T-helper 1 cell treated with Interleukin-12 subunit alpha and Interleukin-12 subunit beta and Interleukin-4 antibody, amounts not matched to agents 30 μg/mL and 1 μg/mL, for 36 hours (primary cell): Measurements from ENCODE around the gene GPR137B.
"Not testable (repeated sequence)": the region's sequence is repeated elsewhere in the genome, so short reads cannot be mapped to it uniquely, and the experiment has no call there.

Experiments
- H3K27ac Mint-ChIP-seq: one replicate; pipeline ENCODE4 v1.8.0; 2021; ENCODE audit warnings: mild to moderate bottlenecking, mixed read lengths
- H3K27me3 Mint-ChIP-seq: one replicate; pipeline ENCODE4 v1.8.0; 2021; ENCODE audit warnings: low read depth, mixed read lengths
- H3K36me3 Mint-ChIP-seq: one replicate; pipeline ENCODE4 v1.8.0; 2021; ENCODE audit warnings: low read depth, mixed read lengths
- H3K4me1 Mint-ChIP-seq: one replicate; pipeline ENCODE4 v1.8.0; 2021; ENCODE audit warnings: low read depth, mixed read lengths
- H3K4me3 Mint-ChIP-seq: one replicate; pipeline ENCODE4 v1.8.0; 2021; ENCODE audit warnings: mild to moderate bottlenecking, moderate library complexity, mixed read lengths
- H3K9me3 Mint-ChIP-seq: one replicate; pipeline ENCODE4 v1.8.0; 2021; ENCODE audit warnings: mixed read lengths

The GPR137B gene

DNA sequence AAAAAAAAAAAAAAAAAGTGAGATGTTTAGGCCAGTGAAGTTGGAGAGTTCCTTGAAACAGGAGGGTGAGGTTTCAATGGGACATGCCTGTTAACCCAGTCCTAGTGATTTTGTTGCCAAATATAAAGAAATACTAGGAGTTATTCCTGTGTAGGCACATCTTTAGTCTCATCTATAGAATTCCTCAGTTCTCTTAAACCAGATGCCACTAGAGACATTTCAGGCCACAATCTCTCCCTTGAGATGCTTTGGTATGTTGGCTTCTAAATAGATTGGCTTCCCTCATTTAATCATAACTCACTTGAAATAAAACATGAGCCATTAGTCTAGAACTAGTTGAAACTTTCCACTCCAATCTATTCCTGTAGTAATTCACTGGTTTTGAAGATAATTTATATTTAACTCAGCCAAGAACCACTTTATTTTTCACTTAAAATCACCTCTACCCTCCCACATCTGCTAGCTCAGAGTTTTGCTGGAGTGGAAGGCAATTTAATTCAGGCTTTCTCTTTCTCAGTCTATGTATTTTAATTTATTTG lies 29.8 kb downstream of the GPR137B start:
- Mint-ChIP-seq H3K36me3 (no peaks in the 10 kb centered on the region), H3K27me3 (no peaks in the 10 kb centered on the region), H3K27ac (no peak overlapping the region), H3K4me1 (no peaks in the 10 kb centered on the region), H3K9me3 (no peaks in the 10 kb centered on the region), H3K4me3 (no peak overlapping the region)

GRCh38 chr1:236173174-236173767 lies 30.9 kb downstream of the GPR137B start:
- no peaks in the 10 kb centered on the region for H3K36me3 Mint-ChIP-seq
- no peak overlapping the region for H3K27ac Mint-ChIP-seq
- H3K9me3 Mint-ChIP-seq, result no peaks in the 10 kb centered on the region
- no peaks in the 10 kb centered on the region for H3K27me3 Mint-ChIP-seq
- no peaks in the 10 kb centered on the region for H3K4me1 Mint-ChIP-seq
- H3K4me3 Mint-ChIP-seq, result no peak overlapping the region

DNA sequence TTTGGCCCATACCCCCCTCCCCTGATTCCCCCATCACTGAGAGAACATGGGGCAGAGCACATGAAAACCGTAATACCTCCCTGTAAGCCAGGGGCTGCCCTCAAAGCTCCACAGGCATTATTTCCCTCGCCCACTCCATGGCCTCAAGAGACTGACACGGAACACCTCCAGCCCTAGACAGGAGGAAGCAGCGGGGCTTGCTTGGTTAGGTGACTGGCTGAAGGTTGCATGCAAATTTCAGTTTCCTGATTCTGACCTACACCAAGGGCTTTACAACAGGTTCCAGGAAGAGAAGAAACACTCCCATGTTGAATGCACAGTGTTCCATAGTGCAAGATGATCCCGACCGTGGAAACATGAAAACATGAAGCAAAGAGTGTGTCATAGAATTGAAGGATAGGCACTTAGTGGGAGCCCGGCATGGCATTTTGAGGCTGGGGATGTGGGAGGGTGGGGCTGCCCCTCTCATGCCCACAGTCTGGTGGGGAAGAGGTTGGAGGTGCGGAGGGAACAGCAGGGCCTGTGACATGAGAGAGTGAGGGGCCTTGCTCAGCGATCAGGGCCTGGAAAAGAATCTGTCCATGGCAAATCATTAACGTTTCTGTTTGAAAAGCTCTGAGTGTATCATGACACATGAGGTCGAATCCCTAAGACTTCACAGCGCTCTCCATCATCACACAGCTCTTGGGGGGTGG lies 33.5 kb downstream of the GPR137B start:
- H3K27ac Mint-ChIP-seq, result no peak overlapping the region
- H3K4me1 Mint-ChIP-seq, result no peaks in the 10 kb centered on the region
- H3K36me3 Mint-ChIP-seq, result no peaks in the 10 kb centered on the region
- H3K4me3 Mint-ChIP-seq, result no peak overlapping the region
- H3K9me3 Mint-ChIP-seq, result no peaks in the 10 kb centered on the region
- no peaks in the 10 kb centered on the region for H3K27me3 Mint-ChIP-seq

DNA sequence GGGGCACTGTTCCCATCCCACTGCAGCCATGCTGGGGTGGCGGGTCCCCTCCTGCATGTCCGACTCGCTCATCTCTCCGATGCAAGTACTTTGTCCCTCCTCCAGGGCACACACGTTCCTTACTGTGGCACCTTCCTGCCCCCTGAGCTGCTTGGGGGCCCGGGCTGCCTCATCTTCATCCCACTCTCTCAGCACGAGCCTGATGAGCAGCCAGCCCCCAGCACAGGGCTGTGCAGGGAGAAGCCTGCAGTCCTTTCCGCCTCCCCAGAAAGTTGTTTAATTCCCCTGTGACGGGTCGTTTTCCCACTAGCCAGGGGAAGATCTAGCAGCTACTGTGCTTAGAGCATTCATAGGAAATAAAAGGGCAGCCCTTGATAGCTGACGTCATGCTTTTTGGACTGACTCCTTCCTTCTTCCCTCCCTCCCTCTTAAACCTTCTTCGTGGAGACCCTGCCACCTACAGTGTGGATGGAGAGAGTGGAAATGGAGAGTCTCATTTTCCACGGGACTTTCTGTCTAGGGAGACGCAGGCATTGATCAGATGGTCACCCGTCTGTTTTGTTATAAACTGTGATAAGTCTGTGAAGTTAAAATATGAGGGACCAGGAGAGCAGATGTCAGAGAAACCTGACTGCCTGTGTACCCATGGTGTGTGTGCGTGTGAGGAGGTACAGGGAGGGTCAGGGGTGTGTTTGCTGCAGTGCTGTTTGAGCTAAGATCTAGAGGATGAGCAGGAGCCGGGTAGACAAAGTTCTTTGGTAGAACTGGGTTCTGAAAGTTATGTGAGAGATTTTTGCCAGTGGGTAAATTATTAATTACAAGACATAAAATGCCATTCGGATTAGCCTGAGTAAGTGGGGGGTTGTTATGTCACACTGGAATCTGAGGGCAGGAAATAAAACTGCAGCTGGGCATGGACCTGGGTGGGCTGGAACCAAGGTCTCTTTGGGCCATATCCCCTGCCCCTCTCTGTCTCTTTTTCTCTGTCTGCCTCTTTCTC lies 34.3 kb downstream of the GPR137B start:
- no peaks in the 10 kb centered on the region for H3K9me3 Mint-ChIP-seq
- H3K4me3 Mint-ChIP-seq, result no peak overlapping the region
- no peaks in the 10 kb centered on the region for H3K27me3 Mint-ChIP-seq
- H3K36me3 Mint-ChIP-seq, result peaks cover 2% of the 10 kb centered on the region
- H3K27ac Mint-ChIP-seq, result no peak overlapping the region
- H3K4me1 Mint-ChIP-seq, result no peaks in the 10 kb centered on the region

DNA sequence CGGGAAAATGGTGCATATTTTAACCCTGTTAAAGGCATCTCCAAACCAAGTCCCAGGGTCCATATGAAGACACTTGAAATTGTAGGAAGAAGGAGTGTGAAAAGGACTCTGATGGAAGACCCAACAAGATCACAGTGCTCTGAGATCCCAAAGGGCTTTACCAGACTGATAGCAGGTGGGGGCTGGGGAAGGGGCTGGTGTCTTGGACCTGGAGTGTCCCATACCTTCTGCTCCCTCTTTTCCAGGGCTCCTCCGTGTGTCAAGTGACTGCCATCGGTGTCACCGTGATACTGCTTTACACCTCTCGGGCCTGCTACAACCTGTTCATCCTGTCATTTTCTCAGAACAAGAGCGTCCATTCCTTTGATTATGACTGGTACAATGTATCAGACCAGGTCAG lies 37.3 kb downstream of the GPR137B start:
- no peak overlapping the region for H3K27ac Mint-ChIP-seq
- no peaks in the 10 kb centered on the region for H3K27me3 Mint-ChIP-seq
- no peaks in the 10 kb centered on the region for H3K9me3 Mint-ChIP-seq
- peaks cover 2% of the 10 kb centered on the region for H3K36me3 Mint-ChIP-seq
- no peak overlapping the region for H3K4me3 Mint-ChIP-seq
- no peaks in the 10 kb centered on the region for H3K4me1 Mint-ChIP-seq

GRCh38 chr1:236181059-236181458 lies 38.7 kb downstream of the GPR137B start:
- Mint-ChIP-seq H3K9me3 (no peaks in the 10 kb centered on the region), H3K4me1 (no peaks in the 10 kb centered on the region), H3K27ac (no peak overlapping the region), H3K27me3 (no peaks in the 10 kb centered on the region), H3K4me3 (no peak overlapping the region), H3K36me3 (peaks cover 2% of the 10 kb centered on the region)

DNA sequence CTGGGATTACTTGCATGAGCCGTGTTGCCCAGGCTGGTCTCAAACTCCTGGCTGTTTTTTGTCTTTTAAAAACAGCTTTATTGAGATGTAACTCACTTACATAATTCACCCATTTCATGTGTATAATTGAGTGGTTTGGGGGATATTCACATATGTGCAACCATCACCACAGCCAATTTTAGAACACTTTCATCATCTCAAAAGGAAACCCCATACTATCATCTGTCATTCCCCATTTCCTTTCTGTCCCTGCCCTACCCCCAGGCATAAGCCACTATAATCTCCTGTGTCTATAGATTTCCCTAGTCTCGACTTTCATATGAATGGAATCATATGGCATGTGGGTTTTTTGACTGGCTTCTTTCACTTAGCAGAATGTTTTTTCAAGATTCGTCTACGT lies 43.3 kb downstream of the GPR137B start:
- Mint-ChIP-seq H3K36me3 (peaks cover 12% of the 10 kb centered on the region), H3K27me3 (no peaks in the 10 kb centered on the region), H3K4me3 (no peak overlapping the region), H3K4me1 (no peaks in the 10 kb centered on the region), H3K9me3 (peaks cover 8% of the 10 kb centered on the region), H3K27ac (no peak overlapping the region)

GRCh38 chr1:236186471-236186870 lies 44.1 kb downstream of the GPR137B start:
- not testable (repeated sequence) for H3K27me3 Mint-ChIP-seq, H3K4me3 Mint-ChIP-seq, H3K9me3 Mint-ChIP-seq, H3K4me1 Mint-ChIP-seq, H3K27ac Mint-ChIP-seq
- peaks cover 12% of the 10 kb centered on the region for H3K36me3 Mint-ChIP-seq

DNA sequence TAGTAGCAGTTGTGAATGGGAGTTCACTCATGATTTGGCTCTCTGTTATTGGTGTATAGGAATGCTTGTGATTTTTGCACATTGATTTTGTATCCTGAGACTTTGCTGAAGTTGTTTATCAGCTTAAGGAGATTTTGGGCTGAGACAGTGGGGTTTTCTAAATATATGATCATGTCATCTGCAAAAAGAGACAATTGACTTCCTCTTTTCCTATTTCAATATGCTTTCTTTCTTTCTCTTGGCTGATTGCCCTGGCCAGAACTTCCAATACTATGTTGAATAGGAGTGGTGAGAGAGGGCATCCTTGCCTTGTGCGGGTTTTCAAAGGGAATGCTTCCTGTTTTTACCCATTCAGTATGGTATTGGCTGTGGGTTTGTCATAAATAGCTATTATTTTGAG lies 45.7 kb downstream of the GPR137B start:
- H3K9me3 Mint-ChIP-seq, result not testable (repeated sequence)

GRCh38 chr1:236193184-236193583 lies 50.8 kb downstream of the GPR137B start:
- H3K27me3 Mint-ChIP-seq, result no peaks in the 10 kb centered on the region
- H3K4me1 Mint-ChIP-seq, result no peaks in the 10 kb centered on the region
- no peak overlapping the region for H3K27ac Mint-ChIP-seq
- peaks cover 7% of the 10 kb centered on the region for H3K9me3 Mint-ChIP-seq
- peaks cover 13% of the 10 kb centered on the region for H3K36me3 Mint-ChIP-seq
- no peak overlapping the region for H3K4me3 Mint-ChIP-seq

More for the DNA sequence above, 45.7 kb downstream of the GPR137B start:
- H3K4me3 Mint-ChIP-seq, H3K27me3 Mint-ChIP-seq, H3K27ac Mint-ChIP-seq, H3K4me1 Mint-ChIP-seq: not testable (repeated sequence)
- peaks cover 11% of the 10 kb centered on the region for H3K36me3 Mint-ChIP-seq

GRCh38 chr1:236200925-236201324 lies 58.6 kb downstream of the GPR137B start:
- Mint-ChIP-seq H3K36me3 (peaks cover 21% of the 10 kb centered on the region), H3K27me3 (no peaks in the 10 kb centered on the region), H3K9me3 (peaks cover 31% of the 10 kb centered on the region), H3K27ac (no peak overlapping the region), H3K4me3 (no peak overlapping the region), H3K4me1 (no peaks in the 10 kb centered on the region)

DNA sequence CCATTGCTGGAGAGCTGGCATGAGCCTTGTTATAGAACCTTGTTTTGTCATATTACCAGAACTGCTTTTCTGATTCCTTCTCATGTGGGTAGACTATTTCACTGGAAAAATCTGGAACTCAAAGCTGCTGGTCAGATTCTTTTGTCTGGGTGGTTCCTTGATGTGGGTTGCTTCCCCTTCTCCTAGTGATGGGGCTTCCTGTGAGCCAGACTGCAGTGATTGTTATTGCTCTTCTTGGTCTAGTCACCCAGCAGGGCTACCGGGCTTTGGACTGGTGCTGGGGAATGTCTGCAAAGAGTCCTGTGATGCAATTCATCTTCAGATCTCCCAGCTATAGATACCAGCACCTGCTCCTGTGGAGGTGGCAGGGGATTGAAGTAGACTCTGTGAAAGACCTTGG lies 59.4 kb downstream of the GPR137B start:
- no peak overlapping the region for H3K27ac Mint-ChIP-seq
- H3K4me1 Mint-ChIP-seq, result no peaks in the 10 kb centered on the region
- no peak overlapping the region for H3K4me3 Mint-ChIP-seq
- peaks cover 31% of the 10 kb centered on the region for H3K9me3 Mint-ChIP-seq
- H3K27me3 Mint-ChIP-seq, result no peaks in the 10 kb centered on the region
- peaks cover 21% of the 10 kb centered on the region for H3K36me3 Mint-ChIP-seq

DNA sequence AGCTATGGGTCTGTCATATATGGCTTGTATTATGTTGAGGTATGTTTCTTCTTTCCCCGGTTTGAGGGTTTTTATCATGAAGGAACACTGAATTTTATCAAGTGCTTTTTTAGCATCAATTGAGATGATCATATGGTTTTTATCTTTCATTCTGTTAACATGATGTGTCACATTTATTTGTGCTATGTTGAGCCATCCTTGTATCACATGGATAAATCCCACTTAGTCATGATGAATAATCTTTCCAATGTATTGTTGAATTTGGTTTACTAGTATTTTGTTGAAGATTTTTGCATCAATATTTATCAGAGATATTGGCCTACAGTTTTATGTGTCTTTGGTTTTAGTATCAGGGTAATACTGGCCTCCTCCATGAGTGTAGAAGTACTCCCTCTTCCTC lies 61.7 kb downstream of the GPR137B start:
- H3K4me3 Mint-ChIP-seq, result no peak overlapping the region
- no peak overlapping the region for H3K27ac Mint-ChIP-seq
- H3K27me3 Mint-ChIP-seq, result no peaks in the 10 kb centered on the region
- H3K9me3 Mint-ChIP-seq, result peaks cover 26% of the 10 kb centered on the region
- peaks cover 15% of the 10 kb centered on the region for H3K36me3 Mint-ChIP-seq
- H3K4me1 Mint-ChIP-seq, result no peaks in the 10 kb centered on the region

- H3K4me1 Mint-ChIP-seq, result no peaks in the 10 kb centered on the region
Measured at GRCh38 chr1:236204656-236205055, 62.3 kb downstream of the GPR137B start.

More at GRCh38 chr1:236204656-236205055, 62.3 kb downstream of the GPR137B start:
- H3K9me3 Mint-ChIP-seq, result peaks cover 22% of the 10 kb centered on the region
- no peaks in the 10 kb centered on the region for H3K27me3 Mint-ChIP-seq
- H3K36me3 Mint-ChIP-seq, result peaks cover 13% of the 10 kb centered on the region
- H3K4me3 Mint-ChIP-seq, result no peak overlapping the region
- H3K27ac Mint-ChIP-seq, result no peak overlapping the region
